NCI-H524 (cell line): ENCODE data around the gene MYO1B.
A peak's percentile ranks its signal among the peaks of the same experiment; 100 is the strongest.
"Not testable (repeated sequence)": the region's sequence is repeated elsewhere in the genome, so short reads cannot be mapped to it uniquely, and the experiment has no call there.

Source experiments
- DNase-seq, 2 experiments: peaks; one replicate each; lab custom pipeline; 2025; lab: John Stamatoyannopoulos, UW

The MYO1B gene

DNA sequence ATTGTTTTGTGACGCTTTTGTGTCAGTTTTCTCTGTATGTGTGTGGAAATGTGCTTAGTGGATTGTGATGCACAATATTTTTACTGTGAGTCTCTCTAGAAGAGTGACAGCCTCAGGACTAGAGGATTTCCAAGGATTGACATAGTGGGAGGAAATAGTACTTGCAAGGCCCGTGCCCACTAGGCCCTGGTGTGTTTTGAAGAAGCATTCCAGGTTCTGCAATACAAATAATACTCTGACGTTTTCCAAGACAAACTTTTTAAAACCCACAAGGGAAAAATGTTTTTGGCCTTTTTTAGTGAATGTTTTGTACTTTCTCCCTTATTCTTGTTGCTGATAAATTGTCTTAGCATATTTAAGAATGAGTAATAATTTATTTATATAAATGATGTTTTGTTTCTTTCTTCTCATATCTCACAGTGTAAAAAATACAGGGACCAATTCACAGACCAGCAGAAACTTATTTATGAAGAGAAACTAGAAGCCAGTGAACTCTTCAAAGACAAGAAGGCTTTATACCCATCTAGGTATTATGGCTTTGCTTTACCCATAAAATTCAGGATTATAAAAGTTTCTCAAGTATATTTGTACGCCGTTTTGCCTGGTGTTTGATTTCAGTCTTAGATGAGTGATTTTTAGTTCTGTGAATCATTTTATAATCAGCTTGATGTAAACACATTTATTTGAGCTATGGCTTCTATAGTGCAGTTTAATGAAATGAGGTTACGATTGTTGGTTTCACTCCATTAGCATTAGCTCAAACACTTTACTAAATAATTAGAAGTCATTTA is 165.6 kb downstream of the MYO1B start:
- DNase-seq: no peak

DNA sequence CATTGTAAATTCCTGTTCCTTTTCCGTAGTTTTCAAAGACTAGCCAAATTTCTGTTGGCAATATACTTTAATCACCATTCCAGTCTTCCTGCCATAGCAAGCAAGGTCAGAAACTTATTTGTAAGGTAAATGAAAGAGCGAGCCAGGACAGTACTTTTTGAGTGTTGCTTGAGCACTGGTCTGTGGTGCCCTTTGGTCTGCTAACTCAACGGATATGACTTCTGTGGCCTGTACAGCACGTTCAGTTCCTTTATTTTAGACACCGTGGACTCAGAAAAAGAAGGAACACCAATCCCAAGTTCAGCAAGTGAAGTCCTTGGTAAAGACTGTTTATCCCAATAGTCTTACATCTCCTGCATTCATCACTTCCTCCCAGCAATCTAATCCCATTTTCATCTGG is 166.3 kb downstream of the MYO1B start:
- DNase-seq: no peak

DNA sequence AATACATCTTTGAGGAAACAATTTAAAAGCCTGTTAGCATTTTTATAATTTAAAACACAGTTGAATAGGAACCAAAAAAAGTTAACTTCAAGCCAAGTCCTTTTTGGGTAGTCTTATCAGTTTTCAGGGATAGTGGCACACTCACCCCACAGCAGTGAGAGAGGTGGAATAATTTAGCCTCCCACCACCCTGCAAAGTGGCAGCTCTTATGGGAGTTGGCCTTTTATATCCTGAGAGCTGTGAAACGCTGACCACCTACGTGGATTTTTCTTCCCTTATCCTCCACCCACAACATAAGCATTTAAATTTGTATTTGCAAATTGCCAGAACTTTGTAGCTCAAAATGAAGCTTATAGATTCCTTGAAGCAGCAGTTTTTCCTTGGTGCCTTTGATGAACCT is 167.1 kb downstream of the MYO1B start:
- DNase-seq: no peak

DNA sequence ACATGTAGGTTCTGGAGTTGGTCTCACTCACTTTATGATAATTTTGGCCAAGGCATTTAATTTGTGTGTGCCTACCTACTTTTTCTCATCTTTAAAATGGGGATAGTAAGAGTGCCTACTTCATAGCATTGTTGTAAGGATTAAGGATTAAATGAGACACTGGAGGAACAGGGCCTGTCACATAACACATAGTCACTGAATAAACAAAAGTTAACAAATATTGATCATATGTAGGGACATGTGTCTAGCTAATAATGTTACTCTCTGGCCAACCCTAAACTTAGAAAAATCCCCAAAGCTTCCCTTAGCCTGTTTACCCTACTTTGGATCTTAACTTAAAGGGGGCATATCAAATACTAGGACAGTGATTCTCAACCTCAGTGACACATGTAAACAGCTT is 169.9 kb downstream of the MYO1B start:
- DNase-seq: no peak

DNA sequence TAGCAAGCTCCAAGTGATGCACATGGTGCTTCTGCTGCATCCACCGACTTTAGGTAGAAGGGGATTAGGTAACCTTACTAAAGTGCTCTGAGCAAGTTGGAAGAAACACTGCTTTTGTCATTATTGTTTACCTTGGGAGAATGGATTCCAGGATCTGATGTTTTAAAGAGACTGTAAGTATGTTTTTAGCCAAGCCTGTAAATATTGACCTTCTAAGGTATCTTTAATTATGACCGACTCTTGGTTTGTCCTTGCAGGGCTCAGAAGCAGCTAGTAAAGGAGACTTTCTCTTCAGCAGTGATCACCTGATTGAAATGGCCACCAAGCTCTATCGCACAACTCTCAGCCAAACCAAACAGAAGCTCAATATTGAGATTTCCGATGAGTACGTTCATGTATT is 170.7 kb downstream of the MYO1B start:
- DNase-seq: no peak

DNA sequence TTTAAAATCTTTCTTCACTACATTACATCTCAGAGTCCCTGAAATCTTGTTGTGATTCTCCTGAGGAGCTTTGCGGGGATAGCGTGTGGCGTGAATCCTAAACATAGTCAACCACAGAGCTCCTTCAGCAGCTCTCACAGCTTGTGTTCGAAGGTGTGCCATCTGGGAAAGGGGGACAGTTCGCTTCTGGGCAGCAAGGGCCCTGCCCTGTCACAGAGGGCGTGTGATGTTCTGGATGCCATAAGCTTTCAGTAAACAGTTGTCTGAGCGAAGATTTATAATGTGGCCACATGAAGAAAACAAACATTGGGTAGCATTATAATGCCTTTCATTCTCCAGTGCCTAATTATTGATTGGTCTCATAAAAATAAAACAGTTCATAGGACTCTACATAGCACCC is 172.5 kb downstream of the MYO1B start:
- no peak for DNase-seq

DNA sequence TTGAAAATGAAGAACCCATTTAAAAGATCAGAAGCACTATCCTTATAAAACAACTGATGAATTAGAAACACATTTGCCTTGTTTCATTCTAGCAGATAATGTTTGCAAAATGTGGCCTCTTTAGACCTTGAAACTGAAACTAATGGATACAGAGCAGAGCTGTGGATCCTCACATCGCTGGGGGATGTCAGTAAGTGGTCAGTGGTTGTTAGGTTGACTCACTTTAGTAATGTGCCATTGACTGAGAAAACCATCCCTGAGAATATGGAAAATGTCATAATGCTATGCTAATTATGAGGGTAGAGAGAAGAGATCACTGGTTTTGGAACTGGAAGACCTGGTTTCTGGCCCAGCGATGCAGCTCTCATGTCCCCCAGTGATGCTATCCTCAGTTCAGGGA is 176.7 kb downstream of the MYO1B start:
- DNase-seq: no peak

DNA sequence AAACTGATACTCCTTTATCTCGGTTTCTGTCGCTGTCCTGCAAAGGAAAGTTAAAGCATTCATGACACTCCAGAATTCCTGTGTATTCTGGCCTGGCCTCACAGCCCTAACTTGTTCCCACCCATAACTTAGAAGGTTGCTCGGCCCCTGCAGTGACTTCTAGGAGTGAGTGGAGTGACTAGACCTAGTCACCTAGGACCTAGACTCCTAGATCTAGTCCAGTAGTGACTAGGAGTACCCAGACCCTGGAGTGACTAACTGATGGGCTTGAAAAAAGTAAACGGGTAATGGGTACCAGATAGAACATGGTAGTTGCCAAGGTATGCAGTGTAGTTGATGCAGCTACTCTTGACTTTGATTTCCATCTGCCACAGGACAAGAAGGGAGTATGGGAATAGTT is 181.8 kb downstream of the MYO1B start:
- DNase-seq: no peak

DNA sequence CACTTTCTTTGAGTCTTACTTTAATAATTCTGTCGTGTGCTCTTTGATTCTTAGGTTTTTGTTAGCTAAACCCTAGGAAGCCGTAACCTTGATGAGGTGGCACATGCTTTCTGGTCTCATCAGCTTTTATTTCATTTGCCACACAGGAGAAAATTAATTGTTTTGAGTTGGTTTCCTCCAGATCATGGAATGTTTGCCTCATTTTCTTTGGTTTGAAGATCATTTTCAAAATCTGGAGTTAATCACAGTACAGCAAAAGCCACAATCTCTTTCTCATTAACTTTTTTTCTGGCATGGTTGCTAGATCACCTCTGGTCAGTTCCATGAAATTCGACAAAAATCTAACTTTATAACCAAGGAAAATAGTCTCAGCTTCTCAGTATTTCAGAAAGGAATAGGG is 182.9 kb downstream of the MYO1B start:
- DNase-seq: no peak

DNA sequence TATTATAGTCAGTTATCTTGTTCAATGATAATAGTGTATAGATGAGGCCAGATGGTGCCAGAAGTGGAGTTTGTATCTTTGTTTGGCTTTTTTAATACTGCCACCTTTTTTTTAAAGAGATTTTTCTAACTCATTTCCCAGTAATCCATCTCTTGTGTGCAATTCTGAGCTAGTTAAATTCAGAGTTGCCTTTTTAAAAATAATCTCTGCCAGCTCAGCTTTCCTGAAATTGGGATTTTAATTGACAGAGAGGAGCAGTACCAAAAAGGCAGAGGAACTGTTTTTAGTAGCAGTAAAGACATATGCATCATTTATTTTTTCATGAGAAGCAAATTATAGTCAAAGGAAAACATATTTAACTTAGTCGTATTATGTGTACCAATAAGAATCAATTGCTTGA is 185.3 kb downstream of the MYO1B start:
- no peak for DNase-seq

DNA sequence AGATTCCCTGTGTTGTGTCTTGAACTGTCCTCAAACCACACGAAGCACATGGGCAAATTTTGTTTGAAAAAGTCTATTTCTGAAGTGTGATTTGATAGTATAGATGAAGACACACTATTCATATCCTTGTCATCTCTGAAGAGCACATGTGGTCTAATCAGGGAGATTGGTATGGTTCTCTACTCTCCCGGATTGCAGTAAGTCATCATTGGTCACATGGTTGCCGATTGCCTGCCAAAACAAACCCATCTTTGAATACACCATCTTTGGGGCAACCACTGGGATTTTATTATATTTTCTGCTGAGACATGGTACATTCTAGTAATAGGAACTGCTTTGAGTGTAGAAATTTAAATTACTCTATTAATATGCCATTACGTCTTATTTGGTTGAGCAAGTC is 186.9 kb downstream of the MYO1B start:
- no peak for DNase-seq

DNA sequence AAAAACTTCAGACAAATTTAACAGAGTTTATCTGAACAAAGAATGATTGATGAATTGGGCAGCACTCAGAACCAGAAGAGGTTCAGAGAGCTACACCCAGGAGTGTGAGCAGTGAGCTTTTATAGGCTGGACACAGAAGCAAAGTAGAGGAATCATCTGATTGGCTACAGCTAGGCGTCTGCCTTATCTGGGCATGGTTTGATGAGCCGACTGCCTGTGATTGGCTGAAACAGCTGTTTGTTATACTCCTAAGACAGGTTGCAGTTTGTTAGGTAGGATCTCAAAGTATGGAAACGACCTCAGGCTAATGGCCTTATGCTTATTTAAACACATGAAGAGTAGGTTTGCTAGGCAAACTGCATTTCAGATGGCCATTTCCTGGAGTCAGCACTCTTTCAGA is 188.9 kb downstream of the MYO1B start:
- no peak for DNase-seq

DNA sequence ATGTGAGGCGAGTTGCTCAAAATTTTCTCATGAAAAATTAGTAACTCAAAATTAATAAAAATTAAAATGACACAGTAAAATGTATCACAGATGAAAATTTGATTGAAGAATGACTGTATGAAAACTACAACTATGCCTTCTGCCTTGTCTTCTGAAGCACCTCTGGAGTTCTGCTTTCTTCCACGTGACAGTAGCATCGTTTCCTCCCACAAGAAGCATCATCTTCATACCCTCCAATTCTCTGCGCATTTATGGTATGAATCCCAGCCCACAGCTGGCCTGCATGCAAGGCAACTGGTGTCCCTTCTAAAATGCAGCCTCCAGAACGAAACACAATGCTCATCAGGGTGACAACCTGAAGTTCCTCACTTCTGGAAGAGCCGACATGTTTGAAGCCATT is 189.9 kb downstream of the MYO1B start:
- no peak for DNase-seq

DNA sequence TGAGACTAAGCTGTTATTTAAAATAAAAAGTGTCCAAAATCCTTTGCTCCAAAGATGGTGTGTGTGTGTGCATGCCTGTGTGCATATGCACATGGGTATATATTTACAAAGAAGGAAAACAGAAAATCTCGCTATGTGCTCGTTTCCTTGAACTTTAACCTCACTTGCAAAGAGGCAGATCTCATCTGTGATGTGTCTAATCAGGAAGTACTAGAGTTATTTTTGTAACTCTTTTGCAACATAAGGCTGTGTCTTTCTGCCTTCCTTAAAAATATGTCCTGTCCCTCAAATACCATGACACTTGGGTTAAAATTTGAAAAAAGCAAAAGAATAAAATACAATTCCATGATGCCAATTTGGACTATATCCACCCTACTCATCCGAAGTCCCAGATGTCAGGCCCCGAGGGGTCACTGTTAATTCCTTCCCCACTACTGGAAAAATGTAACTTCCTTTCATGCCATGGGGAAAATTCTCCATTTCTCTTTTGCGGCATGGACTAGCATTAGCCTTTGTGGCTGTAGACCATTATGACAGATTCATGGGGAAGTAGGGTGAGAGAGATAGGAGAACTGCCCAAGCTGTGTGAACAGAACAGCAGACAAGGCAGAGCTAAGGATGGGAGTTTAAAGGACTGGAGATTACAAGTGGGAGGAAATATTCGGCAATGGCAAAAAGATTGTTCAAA is 191.3 kb downstream of the MYO1B start:
- DNase-seq: no peak

DNA sequence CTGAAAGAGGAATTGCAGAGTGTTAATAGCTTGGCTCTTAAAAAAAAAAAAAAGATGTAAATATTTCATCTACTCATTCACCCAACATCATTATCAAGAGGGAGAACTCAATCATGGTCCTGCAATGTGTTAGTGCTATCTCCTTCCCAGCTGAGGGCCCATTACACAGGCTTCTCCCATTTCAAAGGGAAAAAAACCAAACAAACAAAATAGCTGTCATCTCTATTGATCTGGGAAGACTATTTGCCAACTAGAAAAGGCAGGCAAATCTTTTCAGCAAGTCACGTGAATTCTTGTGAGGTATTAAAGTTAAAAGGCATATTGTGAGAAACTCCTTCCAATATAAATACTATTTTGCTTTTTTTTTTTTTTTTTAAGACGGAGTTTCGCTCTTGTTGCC is 194.3 kb downstream of the MYO1B start:
- DNase-seq: no peak

DNA sequence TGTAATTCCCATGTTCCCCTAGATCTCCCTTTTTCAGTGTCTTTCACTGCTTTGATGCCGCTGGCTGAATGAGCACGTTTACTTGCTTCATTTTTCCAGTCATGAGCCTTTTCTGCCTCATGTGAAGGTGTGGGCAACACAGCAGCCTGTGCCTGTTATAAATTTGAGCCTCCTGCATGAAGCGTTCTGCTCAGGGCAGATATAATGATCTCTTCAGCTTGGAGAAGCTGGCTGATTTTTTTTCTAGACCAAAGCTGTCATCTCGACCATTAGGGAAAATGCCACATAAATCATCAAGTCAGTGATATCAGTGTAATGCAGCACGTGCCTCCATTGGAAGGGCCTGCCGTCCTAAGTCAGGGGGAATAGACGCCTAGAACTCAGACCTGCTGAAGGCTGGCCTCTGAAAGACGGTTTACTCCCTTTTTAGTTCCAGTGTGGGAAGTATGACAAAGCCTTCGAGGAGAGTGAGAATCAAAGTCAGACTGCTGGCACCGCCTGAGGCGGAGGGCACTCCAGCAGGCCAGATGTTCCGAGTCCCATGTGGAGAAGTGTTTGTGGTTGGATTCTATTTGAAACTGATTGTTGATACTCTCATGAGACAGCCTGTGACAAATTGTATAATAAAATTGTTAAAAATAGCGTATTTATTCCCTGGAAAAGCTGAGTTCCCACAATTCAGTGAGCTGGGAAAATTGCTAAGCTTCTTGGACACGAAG is 196.5 kb downstream of the MYO1B start:
- DNase-seq: peak in 1 of 2 experiments; percentile 39

DNA sequence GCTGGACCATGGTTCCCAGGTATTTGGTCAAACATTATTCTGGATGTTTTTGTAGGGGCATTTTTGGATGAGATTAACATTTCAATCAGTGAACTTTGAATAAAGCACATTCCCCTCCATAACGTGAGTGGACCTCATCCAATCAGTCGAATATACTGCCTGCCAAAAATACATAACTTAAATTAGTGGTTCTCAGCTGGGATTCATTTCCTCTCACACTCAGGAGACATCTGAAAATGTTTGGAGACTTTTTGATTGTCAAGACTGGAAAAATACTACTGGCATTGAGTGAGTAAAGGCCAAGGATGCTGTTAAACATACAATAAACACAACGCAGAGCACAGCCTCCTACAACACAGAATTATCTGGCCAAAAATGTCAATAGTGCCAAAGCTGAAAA is 198.2 kb downstream of the MYO1B start:
- DNase-seq: no peak

DNA sequence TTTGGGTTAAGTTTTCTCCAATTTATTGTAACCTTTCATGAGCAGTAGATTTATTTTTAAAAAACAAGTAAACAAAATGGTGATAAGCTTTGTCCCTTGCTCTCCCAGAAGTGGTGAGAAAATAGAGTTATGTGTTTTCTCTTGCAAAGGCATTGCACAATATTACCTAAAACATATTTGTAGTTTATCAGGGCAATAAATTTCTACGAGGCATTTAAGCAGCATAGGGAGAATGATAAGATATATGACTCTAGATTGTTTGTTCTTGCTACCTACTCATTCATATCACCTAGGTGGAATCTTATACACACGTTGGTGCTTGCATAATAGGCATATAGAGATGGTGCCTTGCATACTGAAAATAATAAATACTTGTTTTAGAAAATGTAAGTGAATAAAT is 201.7 kb downstream of the MYO1B start:
- DNase-seq: no peak

DNA sequence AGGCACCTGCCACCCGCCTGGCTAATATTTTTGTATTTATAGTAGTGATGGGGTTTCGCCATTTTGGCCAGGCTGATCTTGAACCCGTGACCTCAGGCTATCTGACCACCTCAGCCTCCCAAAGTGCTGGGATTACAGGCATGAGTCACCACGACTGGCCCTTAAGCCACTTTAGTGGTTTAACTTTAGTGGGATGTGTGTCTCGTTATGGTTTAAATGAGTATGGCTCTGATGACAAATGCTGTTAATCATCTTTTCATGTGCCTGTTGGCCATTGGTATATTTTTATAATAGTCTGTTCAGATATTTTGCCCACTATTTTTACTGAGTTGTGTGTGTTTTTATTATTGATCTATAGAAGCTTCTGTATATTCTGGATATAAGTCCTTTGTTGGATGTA is 205.9 kb downstream of the MYO1B start:
- DNase-seq: no peak

DNA sequence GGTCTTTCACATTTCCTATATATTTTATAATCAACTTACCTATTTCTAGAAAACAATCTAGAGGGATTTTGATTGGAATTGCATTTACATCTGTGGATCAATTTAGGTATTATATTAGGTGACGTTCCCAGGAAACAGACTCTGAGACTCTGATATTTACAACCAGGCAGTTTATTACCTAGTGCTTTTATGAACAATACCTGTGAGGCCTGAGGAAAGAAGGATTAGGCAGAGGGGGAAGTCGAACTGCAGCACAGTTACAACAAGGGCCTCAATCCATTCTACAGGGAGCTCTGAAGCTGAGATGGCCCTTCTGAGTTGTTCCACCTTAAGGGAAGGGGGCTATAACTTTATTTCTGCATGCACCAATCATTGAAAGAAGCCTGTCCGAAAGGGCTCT is 206.9 kb downstream of the MYO1B start:
- no peak for DNase-seq

DNA sequence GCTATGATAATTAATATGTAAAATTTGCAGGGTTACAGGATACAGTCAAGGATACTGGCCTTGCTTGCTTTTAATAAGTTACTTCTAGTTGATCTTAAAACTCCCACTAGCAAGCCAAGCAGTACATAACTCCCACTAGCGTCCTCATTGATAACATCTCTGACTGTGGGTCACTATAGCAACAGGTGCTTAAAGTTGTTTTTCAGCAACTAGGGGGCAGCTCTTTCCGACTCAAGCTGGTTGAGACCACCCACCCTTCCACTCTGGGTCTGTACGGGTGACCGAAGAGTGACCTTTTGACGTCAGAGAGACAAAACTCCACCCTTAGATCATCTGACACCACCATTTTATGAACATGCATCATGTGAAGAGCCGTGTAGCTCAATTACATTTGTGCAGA is 208.6 kb downstream of the MYO1B start:
- DNase-seq: no peak

DNA sequence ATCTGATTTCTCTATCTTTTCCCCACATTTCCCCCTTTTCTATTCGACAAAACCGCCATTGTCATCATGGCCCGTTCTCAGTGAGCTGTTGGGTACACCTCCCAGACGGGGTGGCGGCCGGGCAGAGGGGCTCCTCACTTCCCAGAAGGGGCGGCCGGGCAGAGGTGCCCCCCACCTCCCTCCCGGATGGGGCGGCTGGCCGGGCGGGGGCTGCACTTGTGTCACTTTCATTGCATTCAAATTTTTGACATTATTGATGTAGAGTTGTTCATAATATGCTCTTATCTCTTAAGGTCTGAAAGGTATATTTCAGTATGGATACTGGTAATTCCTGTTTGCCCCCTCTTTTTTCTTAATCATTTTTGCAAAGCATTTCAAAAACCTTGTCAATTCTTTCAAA is 211.3 kb downstream of the MYO1B start:
- DNase-seq: not testable (repeated sequence)

DNA sequence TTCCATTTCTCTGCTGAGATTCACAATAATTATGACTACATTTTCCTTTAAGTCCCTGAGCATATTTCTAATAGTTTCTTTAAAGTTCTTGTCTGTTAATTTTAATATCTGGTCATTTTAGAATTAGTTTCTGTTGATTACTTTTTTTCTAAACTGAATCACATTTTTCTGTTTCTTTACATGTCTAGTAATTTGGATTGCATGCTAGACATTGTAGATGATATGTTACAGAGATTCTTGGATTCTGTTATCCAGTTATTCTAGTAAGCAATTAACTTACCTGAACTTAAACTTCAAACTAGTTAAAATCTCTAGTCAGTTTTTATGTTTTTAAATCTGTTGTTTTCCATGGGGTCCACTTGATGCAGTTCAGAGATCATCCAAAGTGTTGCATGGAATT is 214.0 kb downstream of the MYO1B start:
- DNase-seq: no peak
